ENCODE measurements around the gene CCDC126.

DNA sequence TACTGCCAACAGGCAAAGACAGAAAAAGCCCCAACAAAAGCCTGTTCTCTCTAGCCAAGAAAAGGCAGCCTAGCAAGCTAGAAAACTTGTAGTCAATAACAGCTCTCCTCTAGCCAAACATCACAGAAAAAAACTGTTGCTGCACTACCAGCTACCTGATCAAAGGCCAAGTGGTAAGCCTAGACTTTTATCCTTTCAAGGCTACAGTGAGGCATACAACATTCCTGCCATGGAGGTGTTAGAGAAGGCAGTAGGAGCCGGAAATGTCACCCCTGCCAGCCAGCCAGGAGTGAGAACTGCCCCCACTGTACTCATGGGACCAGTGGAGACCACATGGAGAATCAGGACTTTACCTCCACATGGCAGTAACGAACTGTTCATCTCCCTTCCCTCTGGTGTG, 31.2 kb downstream of the CCDC126 start:
- TF ChIP-seq, protein P1, sequence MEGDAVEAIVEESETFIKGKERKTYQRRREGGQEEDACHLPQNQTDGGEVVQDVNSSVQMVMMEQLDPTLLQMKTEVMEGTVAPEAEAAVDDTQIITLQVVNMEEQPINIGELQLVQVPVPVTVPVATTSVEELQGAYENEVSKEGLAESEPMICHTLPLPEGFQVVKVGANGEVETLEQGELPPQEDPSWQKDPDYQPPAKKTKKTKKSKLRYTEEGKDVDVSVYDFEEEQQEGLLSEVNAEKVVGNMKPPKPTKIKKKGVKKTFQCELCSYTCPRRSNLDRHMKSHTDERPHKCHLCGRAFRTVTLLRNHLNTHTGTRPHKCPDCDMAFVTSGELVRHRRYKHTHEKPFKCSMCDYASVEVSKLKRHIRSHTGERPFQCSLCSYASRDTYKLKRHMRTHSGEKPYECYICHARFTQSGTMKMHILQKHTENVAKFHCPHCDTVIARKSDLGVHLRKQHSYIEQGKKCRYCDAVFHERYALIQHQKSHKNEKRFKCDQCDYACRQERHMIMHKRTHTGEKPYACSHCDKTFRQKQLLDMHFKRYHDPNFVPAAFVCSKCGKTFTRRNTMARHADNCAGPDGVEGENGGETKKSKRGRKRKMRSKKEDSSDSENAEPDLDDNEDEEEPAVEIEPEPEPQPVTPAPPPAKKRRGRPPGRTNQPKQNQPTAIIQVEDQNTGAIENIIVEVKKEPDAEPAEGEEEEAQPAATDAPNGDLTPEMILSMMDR (conservative IDR thresholded peaks at IDR 0.05): no peak
- no peak for TF ChIP-seq ZFX (IDR thresholded peaks at IDR 0.05)
